ENCODE data around the gene PLEKHF1. TPM values are rescaled to one million over a fixed set of nuclear protein-coding genes. Genes with fewer than 3 reads are reported as not detected.

PLEKHF1 gene
- total and polyA plus RNA-seq, 2 of the 8 experiments (the other 6 are each of a cell fraction or from before 2014, with no cell fraction given), result 11.1 to 18.4 TPM

- no peak for TF ChIP-seq TAF7 (optimal IDR thresholded peaks at IDR 0.05; ENCODE audit: borderline replicate concordance, low read depth, low read length)
- TF ChIP-seq TBP (IDR thresholded peaks at IDR 0.05; ENCODE audit: low read depth, low read length), result no peak
- no peak for TF ChIP-seq CHD7 (IDR thresholded peaks at IDR 0.05; ENCODE audit: insufficient replicate concordance, low read length)
- TF ChIP-seq TEAD4 (IDR thresholded peaks at IDR 0.05; ENCODE audit: low read depth, low read length), result no peak
- TF ChIP-seq ATF2 (IDR thresholded peaks at IDR 0.05; ENCODE audit: low read length), result no peak
- TF ChIP-seq CHD1 (IDR thresholded peaks at IDR 0.05; ENCODE audit: low read depth, low read length), result no peak
- TF ChIP-seq GTF2F1 (IDR thresholded peaks at IDR 0.05; ENCODE audit: borderline replicate concordance, low read depth, low read length), result no peak
- no peak for TF ChIP-seq GABPA (IDR thresholded peaks at IDR 0.05; ENCODE audit: borderline replicate concordance, insufficient read depth, low read length)
Observed at GRCh38 chr19:29629836-29630534, 35.3 kb upstream of the PLEKHF1 start (continued).

Data from H1 (cell line).